GM19324 (cell line): Measurements from ENCODE around the gene ERN1.

Experiments
- ATAC-seq: cut with Tn5 transposase; IDR thresholded peaks from one replicate; pipeline ENCODE4 v1.9.1; 2021; ENCODE audit warnings: mild to moderate bottlenecking, moderate library complexity; ENCODE audit not compliant: unreplicated experiment, low FRiP score

ERN1 gene

GRCh38 chr17:64066716-64067115 is 63.2 kb downstream of the ERN1 start:
- no peak for ATAC-seq

DNA sequence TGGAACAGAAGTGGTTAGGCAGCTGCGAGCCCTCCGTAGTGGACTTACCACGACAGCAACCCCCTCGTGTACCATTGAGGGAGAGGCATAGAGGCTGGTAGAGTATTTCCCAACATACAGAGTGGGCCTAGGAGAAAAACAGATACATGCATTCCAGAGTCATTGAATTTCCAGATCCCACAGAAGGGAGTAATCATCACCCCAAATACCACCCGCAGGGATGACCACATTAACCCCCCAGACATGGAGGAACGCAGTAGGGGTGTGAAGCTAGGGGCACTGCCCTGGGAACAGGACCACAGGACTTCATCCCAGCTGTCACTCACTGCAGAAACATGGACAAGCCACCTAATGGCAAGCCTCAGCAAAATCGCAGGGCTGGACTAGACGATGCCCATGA is 64.8 kb downstream of the ERN1 start:
- no peak for ATAC-seq

DNA sequence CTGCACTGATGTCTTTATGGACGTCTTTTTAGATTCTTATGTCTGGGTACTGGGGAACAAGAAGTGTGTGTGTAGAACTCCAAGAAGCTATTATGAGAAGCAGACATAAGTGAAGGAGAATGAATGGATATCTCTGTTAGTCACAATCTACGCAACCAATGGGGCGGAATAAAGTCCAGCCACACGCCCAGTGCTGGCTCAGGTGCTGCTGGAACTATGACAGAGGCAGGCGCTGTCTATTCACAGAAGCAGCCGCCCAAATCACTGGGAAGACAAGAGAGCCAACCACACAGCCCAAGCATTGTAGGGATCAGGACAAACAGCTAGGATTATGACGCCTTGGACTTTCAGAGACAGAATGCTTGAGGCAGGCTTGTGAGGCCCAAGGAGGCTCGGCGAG is 65.6 kb downstream of the ERN1 start:
- no peak for ATAC-seq

GRCh38 chr17:64063766-64064224 is 66.1 kb downstream of the ERN1 start:
- ATAC-seq = no peak

DNA sequence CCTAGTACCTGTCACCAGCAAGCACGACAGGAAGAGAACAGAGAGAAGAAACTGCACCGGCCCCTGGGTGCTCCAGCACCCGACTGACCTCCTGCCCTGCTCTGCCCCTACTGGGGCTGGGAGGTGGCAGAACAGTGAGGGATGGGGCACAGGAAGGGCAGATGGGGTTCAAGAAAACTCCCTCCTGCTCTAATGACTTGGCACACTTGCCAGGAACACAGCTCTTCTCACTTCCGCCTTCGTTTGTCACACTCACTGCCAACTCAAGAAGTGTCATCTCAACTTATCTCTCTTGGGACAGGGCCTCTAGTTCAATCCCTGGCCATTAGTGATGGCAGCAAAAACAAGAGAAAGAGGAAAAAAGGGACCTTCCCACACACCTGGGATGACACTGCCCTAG is 66.9 kb downstream of the ERN1 start:
- no peak for ATAC-seq

GRCh38 chr17:64061178-64061898 is 68.6 kb downstream of the ERN1 start:
- ATAC-seq = no peak

DNA sequence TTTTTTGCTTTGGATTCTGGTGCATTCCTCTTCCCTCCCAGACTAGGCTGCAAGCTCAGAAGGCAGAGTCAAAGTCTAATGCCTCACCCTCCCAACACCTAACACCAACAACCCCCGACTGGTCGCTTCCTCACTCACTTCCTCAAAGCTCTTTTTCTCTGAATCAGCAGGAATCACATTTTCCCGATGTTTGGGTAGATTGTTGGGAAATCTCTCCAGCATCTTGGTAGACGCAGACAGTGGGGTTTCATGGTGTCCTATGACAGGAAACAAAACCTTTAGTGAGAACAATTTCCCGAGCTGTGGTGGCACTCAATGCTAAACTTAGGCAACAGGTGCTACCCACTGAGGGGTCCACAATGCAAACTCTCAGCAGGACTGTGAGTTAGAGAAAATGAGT is 69.6 kb downstream of the ERN1 start:
- no peak for ATAC-seq

- no peak for ATAC-seq
Measured at GRCh38 chr17:64059756-64060155, 70.2 kb downstream of the ERN1 start.

GRCh38 chr17:64058621-64059020 is 71.3 kb downstream of the ERN1 start:
- ATAC-seq = no peak

DNA sequence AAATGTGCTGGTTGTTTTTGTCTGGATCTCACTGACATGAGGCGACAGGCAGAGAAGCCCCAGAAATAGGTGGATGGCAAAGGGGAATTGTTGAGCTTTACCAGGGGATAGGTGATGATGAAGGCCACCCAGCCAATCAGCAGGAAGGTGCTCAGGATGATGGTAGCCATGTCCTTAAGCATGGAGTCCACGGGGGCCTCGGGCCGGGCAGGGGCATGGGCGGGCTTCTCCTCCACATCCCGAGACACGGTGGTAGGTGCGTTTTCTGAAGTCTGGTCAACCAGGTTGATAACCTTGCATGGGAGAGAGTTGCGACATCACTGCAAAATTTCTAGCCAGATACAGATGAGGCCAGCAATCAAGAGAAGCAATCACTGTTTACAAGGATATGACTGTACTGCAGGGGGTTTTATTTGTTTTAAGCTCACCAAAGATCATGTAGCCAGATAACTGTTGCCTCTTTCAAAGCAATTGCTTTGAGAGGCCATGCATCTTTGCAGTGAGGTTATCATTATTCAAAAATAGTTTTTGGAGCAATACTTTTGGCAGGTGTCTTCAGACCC is 72.2 kb downstream of the ERN1 start:
- ATAC-seq = no peak

DNA sequence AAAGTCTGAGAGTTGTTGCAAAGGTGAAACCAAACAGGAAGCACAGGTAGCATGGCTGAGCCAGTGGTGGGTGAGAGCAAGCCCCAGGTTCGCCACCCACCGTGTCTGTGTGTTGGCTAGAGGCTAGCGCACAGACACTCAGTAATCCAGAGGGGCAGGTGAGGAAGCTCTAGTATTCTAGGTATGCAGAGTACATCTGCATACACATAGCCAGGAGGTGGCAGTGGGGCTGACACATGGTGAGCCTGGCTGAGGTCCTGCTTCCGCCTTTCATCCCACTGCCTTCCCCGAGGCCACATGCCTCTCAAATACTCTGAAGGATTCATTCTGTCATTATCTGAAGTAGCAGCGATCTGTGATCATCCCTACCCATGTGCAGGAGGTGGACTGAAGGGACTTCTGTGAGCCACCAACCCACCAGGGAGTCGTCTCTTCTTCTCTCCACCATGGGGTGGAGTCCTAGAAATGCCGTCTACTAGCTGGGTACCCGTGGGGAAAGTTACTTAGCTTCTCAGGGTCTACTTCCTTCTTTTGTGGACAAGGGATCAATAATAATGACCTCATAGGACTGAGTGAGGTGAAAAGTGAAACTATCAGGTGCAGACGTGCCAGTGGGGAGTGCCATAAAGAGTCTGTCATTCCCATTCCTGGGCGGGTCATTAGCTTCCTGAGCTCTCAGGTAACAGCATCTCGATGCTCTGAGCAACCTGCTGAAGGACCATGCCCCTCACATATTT is 73.5 kb downstream of the ERN1 start:
- ATAC-seq = peak; percentile 65

DNA sequence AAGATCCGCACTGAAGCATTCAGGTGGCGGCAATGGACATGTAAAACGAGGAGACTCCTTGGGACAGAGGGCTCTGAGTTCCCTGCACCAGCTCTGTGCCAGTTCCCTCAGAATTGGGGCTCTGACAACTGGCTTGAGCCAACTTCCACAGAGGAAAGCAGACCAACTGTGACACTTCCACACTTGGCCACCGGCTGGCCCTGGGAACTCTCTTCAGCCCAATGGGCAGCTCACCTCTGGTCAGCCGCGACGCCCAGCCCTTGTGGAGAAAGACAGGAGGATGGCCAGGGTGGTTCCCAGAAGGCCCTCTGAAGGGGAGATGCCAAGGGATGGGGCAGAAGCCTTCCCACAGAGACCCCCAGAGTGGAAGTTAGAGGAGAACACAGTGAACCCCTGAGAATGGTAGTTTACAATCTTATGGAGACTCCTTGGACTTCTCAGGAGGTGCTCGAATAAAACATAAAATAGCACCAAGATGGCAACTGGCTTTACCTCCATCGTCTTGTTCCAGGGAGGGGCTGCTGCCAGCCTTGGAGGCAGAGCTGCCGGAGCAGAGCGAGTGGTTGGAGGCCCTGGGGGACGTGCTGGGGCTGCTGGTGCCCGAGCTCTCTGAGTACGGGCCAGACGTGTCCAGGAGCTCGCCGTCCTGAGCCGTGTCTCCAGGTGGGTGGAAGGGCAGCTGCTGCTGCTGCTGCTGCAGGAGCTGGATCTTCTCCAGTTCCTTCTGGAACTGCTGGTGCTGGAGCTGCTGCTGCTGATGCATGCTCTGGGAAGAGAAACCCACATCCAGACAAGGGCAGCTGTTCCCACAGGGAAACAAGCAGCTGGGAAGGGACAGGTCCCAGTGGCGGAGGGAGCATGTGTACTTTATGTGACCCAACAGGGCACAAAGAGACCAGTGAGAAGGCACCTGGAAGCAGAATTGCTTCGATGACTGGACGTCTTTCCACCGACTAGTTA is 74.5 kb downstream of the ERN1 start:
- ATAC-seq = no peak

DNA sequence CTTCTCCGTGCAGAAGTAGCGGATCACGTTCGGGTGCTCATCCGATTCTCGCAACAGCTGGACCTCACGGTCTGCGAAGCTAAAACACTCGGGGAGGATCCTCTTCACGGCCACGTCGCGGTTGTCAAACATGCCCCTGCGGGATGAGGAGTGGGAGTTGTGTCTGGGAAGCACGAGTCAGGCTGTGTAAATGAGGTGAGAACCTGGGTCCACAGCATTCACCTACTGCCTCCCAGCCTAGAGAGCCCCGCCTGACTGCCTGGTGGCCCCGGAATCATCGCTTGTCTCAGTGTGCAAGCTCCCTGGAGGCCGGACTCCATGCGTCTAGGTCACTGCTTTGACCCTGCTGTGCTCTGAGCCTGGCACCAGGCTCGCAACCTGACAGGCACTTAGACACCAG is 75.6 kb downstream of the ERN1 start:
- no peak for ATAC-seq

DNA sequence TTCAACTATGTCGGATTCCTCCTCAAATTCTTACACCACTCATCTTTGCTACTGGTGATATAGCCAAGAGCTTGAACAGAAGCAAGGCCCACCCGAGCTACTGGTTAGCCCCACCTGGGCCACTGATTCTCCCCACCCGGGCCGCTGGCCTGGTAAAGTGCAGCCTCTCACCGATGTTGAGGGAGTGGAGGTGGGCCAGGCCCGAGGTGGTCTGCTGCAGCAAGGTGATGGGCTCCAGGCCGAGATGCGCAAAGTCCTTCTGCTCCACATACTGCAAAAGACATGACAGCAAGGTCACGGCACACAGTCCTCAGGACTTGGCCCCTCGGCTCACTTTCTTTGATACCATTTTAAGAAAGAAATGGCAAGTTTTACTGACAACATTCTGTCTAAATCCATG is 76.8 kb downstream of the ERN1 start:
- no peak for ATAC-seq

GRCh38 chr17:64051153-64051552 is 78.8 kb downstream of the ERN1 start:
- ATAC-seq = no peak

DNA sequence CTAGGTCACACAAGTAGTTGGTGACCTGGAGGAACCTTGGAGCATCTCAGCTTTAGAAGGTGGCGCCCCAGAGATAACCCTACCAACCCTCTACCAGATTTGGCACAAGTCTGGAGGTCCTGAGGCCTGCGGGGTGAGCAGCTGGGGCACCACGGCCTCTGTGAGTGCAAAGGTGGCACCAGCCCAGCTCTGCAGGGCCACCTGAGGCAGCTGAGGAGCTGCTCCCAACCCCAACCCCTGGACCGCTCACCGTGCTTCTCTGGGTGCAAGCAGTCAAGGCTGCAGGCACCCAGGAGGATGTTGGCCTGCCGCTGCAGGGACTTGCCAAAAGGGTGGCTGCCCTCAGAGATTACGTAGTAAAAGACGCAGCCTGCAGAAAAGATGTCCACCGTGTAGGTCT is 81.1 kb downstream of the ERN1 start:
- no peak for ATAC-seq

DNA sequence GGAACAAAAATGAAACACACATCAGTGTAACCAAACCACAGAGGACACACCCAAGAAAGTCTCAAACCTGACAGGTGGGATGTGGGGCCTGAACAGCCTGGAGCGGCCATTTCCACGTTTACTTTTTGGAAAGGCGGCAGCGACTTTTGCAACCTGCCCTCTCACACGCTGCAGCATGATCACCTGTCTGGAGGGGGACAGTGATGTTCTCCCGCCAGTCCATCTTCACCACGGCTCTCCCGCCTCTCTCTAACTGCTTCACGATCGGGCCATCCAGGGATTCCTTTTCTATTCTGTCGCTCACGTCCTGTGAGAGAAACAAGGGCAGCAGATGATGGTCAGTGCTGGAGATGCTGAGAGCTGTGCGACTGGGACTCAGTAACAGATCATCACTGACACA is 84.8 kb downstream of the ERN1 start:
- no peak for ATAC-seq

GRCh38 chr17:64042700-64043485 is 87.1 kb downstream of the ERN1 start:
- ATAC-seq = no peak

- ATAC-seq = no peak
Measured at GRCh38 chr17:64041912-64042311, 88.0 kb downstream of the ERN1 start.

DNA sequence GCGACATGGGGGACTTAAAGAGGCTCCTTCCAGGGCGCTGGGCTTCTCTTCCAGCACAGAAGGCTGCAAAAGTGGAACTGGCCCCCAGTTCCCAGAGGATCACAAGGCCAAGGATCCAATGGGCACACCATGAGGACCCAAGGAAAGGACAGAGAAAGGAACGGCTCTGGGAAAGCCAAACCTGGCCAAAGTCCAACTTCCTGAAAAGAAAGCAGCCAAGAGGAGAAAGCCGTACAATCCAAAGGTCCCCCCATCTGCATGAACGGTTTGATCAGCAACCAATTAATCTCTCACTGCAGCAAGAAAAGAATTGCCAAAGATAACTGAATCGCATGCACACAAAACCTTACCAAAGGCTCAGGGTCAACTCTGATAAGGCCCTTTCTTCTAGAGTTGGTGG is 89.7 kb downstream of the ERN1 start:
- no peak for ATAC-seq
